ENCODE data around the gene CAVIN3.
A peak's percentile ranks its signal among the peaks of the same experiment; 100 is the strongest.
"Not testable (repeated sequence)": the region's sequence is repeated elsewhere in the genome, so short reads cannot be mapped to it uniquely, and the experiment has no call there.

Gene CAVIN3

DNA sequence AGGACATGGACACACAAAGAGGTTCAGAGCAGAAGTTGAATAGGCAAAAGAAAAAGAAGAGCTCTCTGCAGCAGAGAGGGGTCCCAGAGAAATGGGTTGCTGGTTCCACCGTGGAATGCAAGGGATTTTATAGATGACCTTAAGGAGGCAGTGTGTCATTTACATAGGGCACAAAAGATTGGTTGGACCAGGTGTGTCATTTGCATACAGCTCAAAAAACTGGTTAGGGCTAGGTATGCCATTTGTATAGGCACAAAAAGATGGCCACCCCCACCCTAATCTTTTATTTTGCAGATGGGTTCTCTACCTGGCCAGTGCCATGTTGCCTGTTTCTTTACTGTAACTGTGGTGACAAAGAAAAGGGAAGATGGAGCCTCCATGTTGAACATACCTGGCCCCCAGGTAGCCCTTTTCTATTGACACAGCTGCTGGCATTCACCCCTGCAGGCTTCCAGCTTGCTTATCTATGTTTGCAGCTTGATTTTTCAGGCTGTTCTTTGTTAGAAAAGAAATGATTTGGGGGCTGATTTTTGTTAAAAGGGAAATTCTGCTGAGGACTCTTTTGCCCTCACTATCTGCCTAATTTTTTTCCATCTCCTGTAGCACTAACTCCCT is 3.1 kb upstream of the CAVIN3 start:
- peak; percentile 58 to 80 for DNase-seq

DNA sequence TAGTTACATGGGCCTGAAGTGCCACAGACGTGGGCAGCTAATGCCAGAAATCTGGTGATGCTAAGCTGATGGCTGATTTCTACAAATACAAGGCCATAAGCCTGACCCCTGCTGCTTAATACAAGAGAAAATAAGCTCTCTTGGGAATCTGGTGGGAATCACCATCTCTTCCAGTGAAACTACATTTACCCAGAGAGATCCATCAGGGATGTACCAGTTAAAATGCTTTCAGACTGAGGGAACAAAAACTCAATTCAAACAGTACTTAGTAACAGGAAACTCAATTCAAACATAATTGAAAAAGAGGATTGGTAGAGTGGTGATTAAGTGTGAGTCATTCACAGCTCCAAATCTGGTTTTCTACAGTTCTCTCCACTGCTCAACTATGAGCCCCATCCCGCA is 1.7 kb upstream of the CAVIN3 start:
- DNase-seq: peak; percentile 34 to 60

- no peak for DNase-seq
Observed at GRCh38 chr11:6321356-6321755, 1.1 kb upstream of the CAVIN3 start.

- DNase-seq: no peak
Observed at GRCh38 chr11:6319704-6320410, 444 bp downstream of the CAVIN3 start.

GRCh38 chr11:6319001-6319703 is 1.1 kb downstream of the CAVIN3 start:
- no peak for DNase-seq

DNA sequence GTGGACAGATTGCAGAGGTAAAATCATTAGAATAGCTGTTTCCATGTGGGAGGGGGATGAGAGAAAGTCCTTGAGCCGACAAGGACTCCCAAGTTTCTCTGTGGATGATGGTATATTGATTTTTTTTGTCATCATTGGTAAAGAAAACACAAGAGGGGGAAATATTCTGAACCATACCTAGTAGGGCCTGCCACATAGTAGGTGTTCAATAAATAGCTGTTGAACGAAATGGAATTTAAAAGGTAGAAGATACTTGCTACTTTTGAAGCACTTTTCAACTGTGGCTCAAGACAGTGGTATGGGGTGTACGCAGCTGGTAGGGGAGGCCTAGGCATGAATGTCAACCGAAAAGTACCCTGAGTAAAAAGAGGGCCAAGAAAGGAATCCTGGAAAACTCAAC is 2.1 kb downstream of the CAVIN3 start:
- DNase-seq: no peak

- peak; percentile 43 to 68 for DNase-seq
Observed at GRCh38 chr11:6315811-6316425, 4.4 kb downstream of the CAVIN3 start.

DNA sequence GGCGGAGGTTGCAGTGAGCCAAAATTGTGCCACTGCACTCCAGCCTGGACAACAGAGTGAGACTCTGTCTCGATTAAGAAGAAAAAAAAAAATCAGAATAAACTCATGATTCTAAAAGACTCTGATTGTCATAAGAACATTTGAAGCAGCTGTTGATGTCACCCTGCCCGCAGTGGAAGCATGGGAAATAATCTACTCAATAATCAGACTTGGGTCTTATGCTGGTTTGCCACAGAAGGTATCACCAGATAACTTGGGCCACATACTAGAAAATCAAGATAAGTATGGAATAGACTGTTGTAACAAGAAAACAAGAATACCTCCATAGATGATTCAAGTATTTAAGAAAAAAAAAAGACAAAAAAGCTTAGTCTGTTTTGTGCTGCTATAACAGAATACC is 8.2 kb downstream of the CAVIN3 start:
- no peak for DNase-seq

- DNase-seq: no peak
Observed at GRCh38 chr11:6307876-6308275, 12.4 kb downstream of the CAVIN3 start.

- no peak for DNase-seq
Observed at GRCh38 chr11:6305297-6305696, 15.0 kb downstream of the CAVIN3 start.

GRCh38 chr11:6303661-6304060 is 16.6 kb downstream of the CAVIN3 start:
- DNase-seq: no peak

DNA sequence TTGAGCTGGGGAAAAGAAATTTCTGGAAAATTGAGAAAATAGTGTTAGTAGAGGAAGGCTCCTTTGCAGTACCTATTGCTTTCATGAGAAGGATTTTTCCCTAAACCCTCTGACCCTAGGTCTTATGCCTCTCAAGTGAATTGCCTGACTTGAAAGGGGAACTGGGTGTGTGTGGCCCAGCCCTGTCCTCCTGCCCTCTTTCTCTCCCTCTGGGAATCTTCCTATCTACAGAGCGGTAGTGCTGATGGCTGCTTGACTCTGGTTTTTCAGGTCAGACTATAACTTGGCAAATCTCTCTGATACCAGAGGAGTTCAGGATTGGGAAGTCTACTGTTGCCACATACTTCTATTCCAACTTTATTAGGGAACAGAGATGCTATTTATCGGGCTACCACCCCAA is 19.2 kb downstream of the CAVIN3 start:
- DNase-seq: no peak

DNA sequence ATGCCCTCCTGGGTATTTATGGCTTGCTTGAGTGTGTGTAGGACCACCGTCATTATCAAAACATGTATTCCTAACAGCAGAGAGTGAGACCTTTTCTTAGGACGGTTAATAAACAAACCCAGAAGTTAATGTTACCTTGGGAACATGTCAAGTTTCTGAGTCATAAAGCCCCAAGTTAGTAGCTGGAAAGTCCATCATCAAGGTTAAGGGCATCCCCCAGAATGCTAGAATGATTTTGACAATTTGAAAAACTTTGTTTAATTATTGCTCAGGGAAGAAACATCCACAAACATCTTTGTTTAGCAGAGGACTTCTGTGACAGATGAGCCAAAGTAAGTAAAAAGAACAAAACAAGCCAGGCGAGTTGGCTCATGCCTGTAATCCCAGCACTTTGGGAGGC is 20.0 kb downstream of the CAVIN3 start:
- DNase-seq: no peak

- no peak for DNase-seq
Observed at GRCh38 chr11:6298605-6299004, 21.7 kb downstream of the CAVIN3 start.

- no peak for DNase-seq
Observed at GRCh38 chr11:6297831-6298230, 22.5 kb downstream of the CAVIN3 start.

DNA sequence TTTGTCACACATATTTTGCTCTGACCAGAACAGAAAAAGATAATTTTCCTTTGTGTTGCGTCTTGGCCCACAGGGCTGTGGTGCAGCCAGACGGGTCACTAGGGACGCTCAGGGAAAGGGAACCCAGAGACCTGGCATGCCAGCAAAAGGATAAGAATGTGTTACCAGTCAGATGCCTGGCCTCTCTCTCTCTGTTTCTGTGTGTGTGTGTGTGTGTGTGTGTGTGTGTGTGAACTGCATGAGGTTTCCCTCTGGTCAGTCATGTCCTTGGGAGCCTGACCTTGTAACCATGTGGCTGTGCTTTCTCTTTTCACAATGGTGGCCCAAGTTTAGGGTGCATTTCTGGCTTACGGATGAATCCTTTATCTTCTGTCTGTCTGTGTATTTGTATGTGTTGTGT is 35.3 kb downstream of the CAVIN3 start:
- no peak for DNase-seq

GRCh38 chr11:6284250-6284649 is 36.1 kb downstream of the CAVIN3 start:
- DNase-seq: no peak

GRCh38 chr11:6283453-6284023 is 36.8 kb downstream of the CAVIN3 start:
- DNase-seq: no peak

DNA sequence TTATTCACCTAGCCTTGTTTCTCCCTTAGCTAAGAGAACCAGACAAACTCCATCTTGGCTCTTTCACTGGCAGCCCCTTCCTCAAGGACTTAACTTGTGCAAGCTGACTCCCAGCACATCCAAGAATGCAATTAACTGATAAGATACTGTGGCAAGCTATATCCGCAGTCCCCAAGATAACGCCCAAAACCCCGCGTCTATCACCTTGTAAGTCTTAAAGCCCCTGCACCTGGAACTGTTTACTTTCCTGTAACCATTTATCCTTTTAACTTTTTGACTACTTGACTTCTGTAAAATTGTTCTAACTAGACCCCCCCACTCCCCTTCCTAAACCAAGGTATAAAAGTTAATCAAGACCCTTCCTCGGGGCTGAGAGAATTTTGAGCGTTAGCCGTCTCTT is 39.5 kb downstream of the CAVIN3 start:
- not testable (repeated sequence) for DNase-seq

DNA sequence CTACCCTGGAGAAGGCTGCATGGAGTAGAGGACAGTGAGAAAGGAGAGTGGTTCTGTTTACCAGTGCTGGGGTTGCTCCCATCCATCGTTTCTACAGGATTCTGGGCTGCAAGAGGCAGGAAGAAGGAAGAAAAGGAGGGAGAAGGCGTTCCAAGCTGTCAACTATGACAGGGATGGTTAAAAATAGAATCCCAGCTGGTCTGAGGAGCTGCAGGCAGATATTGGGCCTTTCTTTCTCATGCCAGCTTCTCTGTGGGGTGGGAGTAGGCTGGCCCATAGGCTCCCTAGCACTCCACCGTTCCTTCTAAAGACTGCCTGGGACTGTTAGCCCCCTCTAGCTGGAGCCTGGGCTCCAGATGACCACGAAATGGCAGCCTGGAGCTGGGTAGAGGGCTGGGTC is 47.1 kb downstream of the CAVIN3 start:
- DNase-seq: no peak

- DNase-seq: no peak
Observed at GRCh38 chr11:6271598-6271997, 48.7 kb downstream of the CAVIN3 start.

- DNase-seq: no peak
Observed at GRCh38 chr11:6270584-6271246, 49.6 kb downstream of the CAVIN3 start.

- no peak for DNase-seq
Observed at GRCh38 chr11:6269994-6270393, 50.3 kb downstream of the CAVIN3 start.
